ENCODE measurements around the gene SULT6B1.
"Not testable (repeated sequence)": the region's sequence is repeated elsewhere in the genome, so short reads cannot be mapped to it uniquely, and the experiment has no call there.

SULT6B1 gene

DNA sequence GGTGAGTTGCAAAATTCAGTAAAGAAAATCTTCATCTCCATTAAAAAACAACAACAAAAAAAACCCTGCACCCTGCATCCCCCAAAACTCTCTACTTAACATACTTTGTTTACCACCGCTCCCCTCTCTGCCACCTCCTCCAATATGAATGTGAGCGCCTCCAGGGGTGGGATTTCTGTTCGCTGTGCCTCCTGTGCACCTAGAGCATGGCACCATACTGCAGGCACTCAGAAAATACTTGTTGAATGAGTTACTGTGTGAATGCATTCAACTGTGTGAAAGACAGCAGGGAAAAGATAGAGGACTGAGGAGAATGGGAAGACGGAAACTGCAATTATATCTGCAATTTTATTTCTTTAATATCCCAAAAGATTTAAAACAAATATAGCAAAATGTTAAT, 38.4 kb upstream of the SULT6B1 start:
- Histone ChIP-seq H3K4me1 (ENCODE audit: control insufficient read depth, insufficient read depth, low read length) (peaks cover 2% of the 10 kb centered on the region; the same call in 1 of the 2 replicates), H3K27ac (ENCODE audit: extremely low read depth, low read depth, low read length) (no peak overlapping the region), H3K4me3 (ENCODE audit: low read depth, low read length) (no peak overlapping the region), H3K36me3 (ENCODE audit: control insufficient read depth in 2 of 2, insufficient read depth in 1 of 2, low read length in 2 of 2) (peaks cover 38 to 58% of the 10 kb centered on the region in 2 experiments), H3K9me3 (ENCODE audit: control insufficient read depth, insufficient read depth, low read depth, low read length) (no peaks in the 10 kb centered on the region)
- POLR2A ChIA-PET, result no interaction called here
- TF ChIP-seq ZIC2 (tag by site-specific recombination; IDR thresholded peaks at IDR 0.05), result no peak
- TF ChIP-seq SCRT1 (tag by site-specific recombination; IDR thresholded peaks at IDR 0.05; ENCODE audit: borderline replicate concordance), result peak; percentile 85
- no peak for TF ChIP-seq ATF2 (tag by site-specific recombination; IDR thresholded peaks at IDR 0.05; ENCODE audit: low read depth)
- TF ChIP-seq ZBTB7A (tag by site-specific recombination; IDR thresholded peaks at IDR 0.05; ENCODE audit: low read depth), result no peak
- TF ChIP-seq HIC1 (tag by site-specific recombination; IDR thresholded peaks at IDR 0.05), result no peak
- TF ChIP-seq ZNF501 (tag by site-specific recombination; IDR thresholded peaks at IDR 0.05), result no peak
- no peak for TF ChIP-seq PRDM4 (tag by site-specific recombination; IDR thresholded peaks at IDR 0.05)
- no peak for TF ChIP-seq ZNF610 (tag by site-specific recombination; IDR thresholded peaks at IDR 0.05; ENCODE audit: borderline replicate concordance)
- no peak for TF ChIP-seq HOXA7 (CRISPR knock-in tag; IDR thresholded peaks at IDR 0.05; ENCODE audit: borderline replicate concordance)
- TF ChIP-seq ZNF561 (tag by site-specific recombination; IDR thresholded peaks at IDR 0.05; ENCODE audit: borderline replicate concordance), result no peak
- peak; percentile 84 for TF ChIP-seq SCRT2 (tag by site-specific recombination; IDR thresholded peaks at IDR 0.05)
- no peak for TF ChIP-seq ZNF184 (tag by site-specific recombination; IDR thresholded peaks at IDR 0.05)
- TF ChIP-seq ZNF155 (tag by site-specific recombination; IDR thresholded peaks at IDR 0.05), result no peak
- no peak for TF ChIP-seq ZNF548 (tag by site-specific recombination; IDR thresholded peaks at IDR 0.05)
- CTCF ChIA-PET, result interaction anchor here (0.6 kb wide), 1 partner anchor 64 kb away, joined by 3 read pairs; no protein-coding TSS in a partner anchor

- CTCF ChIA-PET; POLR2A ChIA-PET; H3K27ac ChIP-seq (ENCODE audit: extremely low read depth, low read depth, low read length); H3K9me3 ChIP-seq (ENCODE audit: control insufficient read depth, insufficient read depth, low read depth, low read length); H3K4me3 ChIP-seq (ENCODE audit: low read depth, low read length); H3K4me1 ChIP-seq (ENCODE audit: control insufficient read depth, insufficient read depth, low read length): not testable (repeated sequence)
- H3K36me3 ChIP-seq (ENCODE audit: control insufficient read depth in 2 of 2, insufficient read depth in 1 of 2, low read length in 2 of 2), result peaks cover 54 to 75% of the 10 kb centered on the region in 2 experiments
Observed at GRCh38 chr2:37225129-37225528, 36.7 kb upstream of the SULT6B1 start.

DNA sequence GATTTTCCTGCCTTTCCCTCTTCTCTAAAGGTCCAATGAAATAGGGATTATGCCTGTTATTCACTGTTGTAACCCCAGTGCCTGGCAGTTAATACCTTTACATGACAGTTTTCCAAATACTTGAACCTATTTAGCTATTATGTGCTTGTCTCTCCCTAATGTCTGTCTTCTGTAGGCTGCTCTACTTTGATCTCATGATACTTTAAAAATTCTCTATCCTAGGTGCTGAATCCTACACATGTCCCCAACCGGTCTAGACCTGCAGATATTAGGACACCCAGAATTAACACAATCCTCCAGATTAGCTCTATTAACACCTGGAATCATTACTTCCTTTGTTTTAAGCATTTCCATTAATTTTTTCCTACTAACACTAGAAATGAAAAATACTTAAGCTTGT, 35.6 kb upstream of the SULT6B1 start:
- TF ChIP-seq ZBTB20 (tag by site-specific recombination; IDR thresholded peaks at IDR 0.05), result no peak
- TF ChIP-seq, protein P1, sequence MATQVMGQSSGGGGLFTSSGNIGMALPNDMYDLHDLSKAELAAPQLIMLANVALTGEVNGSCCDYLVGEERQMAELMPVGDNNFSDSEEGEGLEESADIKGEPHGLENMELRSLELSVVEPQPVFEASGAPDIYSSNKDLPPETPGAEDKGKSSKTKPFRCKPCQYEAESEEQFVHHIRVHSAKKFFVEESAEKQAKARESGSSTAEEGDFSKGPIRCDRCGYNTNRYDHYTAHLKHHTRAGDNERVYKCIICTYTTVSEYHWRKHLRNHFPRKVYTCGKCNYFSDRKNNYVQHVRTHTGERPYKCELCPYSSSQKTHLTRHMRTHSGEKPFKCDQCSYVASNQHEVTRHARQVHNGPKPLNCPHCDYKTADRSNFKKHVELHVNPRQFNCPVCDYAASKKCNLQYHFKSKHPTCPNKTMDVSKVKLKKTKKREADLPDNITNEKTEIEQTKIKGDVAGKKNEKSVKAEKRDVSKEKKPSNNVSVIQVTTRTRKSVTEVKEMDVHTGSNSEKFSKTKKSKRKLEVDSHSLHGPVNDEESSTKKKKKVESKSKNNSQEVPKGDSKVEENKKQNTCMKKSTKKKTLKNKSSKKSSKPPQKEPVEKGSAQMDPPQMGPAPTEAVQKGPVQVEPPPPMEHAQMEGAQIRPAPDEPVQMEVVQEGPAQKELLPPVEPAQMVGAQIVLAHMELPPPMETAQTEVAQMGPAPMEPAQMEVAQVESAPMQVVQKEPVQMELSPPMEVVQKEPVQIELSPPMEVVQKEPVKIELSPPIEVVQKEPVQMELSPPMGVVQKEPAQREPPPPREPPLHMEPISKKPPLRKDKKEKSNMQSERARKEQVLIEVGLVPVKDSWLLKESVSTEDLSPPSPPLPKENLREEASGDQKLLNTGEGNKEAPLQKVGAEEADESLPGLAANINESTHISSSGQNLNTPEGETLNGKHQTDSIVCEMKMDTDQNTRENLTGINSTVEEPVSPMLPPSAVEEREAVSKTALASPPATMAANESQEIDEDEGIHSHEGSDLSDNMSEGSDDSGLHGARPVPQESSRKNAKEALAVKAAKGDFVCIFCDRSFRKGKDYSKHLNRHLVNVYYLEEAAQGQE (tag by site-specific recombination; IDR thresholded peaks at IDR 0.05), result peak; percentile 86
- TF ChIP-seq ZNF624 (tag by site-specific recombination; IDR thresholded peaks at IDR 0.05), result no peak
- no peak for TF ChIP-seq PRDM1 (tag by site-specific recombination; IDR thresholded peaks at IDR 0.05)
- no peak for TF ChIP-seq ZNF416 (tag by site-specific recombination; IDR thresholded peaks at IDR 0.05)
- TF ChIP-seq ZNF555 (tag by site-specific recombination; conservative IDR thresholded peaks at IDR 0.05), result no peak
- no peak for TF ChIP-seq ZNF596 (tag by site-specific recombination; IDR thresholded peaks at IDR 0.05)
- H3K9me3 ChIP-seq (ENCODE audit: control insufficient read depth, insufficient read depth, low read depth, low read length), result no peaks in the 10 kb centered on the region
- peaks cover 63 to 79% of the 10 kb centered on the region in 2 experiments for H3K36me3 ChIP-seq (ENCODE audit: control insufficient read depth in 2 of 2, insufficient read depth in 1 of 2, low read length in 2 of 2)
- no peak overlapping the region for H3K27ac ChIP-seq (ENCODE audit: extremely low read depth, low read depth, low read length)
- no peak overlapping the region for H3K4me3 ChIP-seq (ENCODE audit: low read depth, low read length)
- no peaks in the 10 kb centered on the region; the same call in 1 of the 2 replicates for H3K4me1 ChIP-seq (ENCODE audit: control insufficient read depth, insufficient read depth, low read length)
- ChIA-PET POLR2A (no interaction called here), CTCF (interaction anchor here (0.6 to 1.6 kb wide), 2 partner anchors 667 to 1801 kb away, joined by 3 to 4 read pairs; no protein-coding TSS in a partner anchor)

All from HEK293 (cell line).